Measurements from ENCODE around the gene DNAI2.

DNAI2 gene

GRCh38 chr17:74342224-74342623 is 68.2 kb downstream of the DNAI2 start:
- DNase-seq (ENCODE audit: low spot score) = no peak

DNA sequence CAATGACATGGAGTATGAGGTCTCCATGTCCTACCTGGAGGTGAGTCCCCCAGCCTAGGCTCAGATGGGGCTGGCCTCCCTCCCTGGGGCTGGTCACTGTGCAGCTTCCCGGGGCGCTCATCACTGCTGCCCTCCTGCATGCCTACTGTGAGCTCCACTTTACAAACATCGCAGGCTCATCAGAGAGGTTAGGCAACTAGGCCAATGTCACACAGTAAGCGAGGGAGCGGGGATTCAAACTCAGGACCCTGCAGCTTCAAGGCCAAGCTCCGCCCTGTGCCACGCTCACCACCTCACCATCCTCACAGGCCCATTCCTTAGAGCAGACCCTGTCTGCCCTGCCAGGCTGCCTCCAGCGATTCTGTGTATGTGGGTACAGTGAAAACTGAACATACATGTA is 69.1 kb downstream of the DNAI2 start:
- no peak for DNase-seq (ENCODE audit: low spot score)

GRCh38 chr17:74343526-74344284 is 69.7 kb downstream of the DNAI2 start:
- no peak for DNase-seq (ENCODE audit: low spot score)

GRCh38 chr17:74344658-74345057 is 70.6 kb downstream of the DNAI2 start:
- DNase-seq (ENCODE audit: low spot score) = no peak

- DNase-seq (ENCODE audit: low spot score) = peak; percentile 22
Measured at GRCh38 chr17:74345433-74346241, 71.6 kb downstream of the DNAI2 start.

GRCh38 chr17:74347646-74348045 is 73.6 kb downstream of the DNAI2 start:
- no peak for DNase-seq (ENCODE audit: low spot score)

DNA sequence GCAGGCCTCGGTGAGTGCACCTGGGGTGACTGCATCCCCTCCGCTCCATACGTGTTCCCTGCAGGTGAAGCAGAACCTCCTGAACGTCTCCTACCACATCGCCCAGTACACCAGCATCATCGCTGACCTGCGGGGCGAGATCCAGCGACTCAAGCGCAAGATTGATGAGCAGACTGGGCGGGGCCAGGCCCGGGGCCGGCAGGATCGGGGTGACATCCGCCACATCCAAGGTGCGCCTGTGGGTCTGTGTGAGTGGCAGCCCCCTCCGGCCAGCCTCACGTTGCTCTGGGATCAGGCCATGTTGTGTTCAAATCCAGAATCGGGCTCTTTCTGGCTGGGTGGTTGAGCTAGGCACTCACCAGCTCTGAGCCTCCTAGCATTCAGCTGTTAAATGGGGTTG is 75.1 kb downstream of the DNAI2 start:
- no peak for DNase-seq (ENCODE audit: low spot score)

GRCh38 chr17:74350486-74350885 is 76.5 kb downstream of the DNAI2 start:
- no peak for DNase-seq (ENCODE audit: low spot score)

- DNase-seq (ENCODE audit: low spot score) = no peak
Measured at GRCh38 chr17:74351552-74352210, 77.6 kb downstream of the DNAI2 start.

DNA sequence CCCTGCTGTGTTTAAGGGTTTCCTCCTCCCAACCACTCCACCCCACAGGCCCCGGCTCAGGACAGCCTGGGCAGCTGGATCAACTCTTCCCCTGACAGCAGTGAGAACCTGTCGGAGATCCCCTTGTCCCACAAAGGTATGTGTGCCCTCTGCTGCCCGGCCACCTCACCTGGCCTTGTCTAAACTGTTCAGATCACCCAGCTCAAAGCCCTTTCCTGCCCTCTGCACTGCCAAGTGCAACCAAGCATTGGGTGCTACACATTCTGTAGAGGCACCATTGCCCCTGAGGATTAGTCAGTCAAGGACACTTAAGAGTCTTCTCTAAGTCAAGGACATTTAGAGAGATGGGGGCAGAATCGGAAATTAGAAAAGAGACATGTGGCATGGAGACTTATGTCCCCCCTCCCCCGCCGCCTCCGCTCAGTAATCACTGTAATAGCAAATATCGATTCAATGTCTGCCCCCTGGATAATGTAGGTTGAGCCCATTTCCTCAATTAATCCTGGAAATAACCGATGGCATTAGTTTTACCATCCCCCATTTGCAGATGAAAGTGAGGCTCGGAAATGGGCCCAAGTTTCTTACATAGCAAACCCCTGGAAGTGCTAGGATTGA is 79.5 kb downstream of the DNAI2 start:
- no peak for DNase-seq (ENCODE audit: low spot score)

DNA sequence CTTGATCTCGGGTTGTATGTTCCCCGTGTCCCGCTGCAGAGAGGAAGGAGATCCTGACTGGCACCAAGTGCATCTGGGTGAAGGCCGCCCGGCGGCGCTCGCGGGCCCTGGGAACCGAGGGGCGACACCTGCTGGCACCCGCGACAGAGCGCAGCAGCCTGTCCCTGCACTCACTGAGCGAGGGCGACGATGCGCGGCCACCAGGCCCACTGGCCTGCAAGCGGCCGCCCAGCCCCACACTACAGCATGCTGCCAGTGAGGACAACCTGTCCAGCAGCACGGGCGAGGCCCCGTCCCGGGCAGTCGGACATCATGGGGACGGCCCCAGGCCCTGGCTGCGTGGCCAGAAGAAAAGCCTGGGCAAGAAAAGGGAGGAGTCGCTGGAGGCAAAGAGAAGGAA is 80.1 kb downstream of the DNAI2 start:
- peak; percentile 44 for DNase-seq (ENCODE audit: low spot score)

DNA sequence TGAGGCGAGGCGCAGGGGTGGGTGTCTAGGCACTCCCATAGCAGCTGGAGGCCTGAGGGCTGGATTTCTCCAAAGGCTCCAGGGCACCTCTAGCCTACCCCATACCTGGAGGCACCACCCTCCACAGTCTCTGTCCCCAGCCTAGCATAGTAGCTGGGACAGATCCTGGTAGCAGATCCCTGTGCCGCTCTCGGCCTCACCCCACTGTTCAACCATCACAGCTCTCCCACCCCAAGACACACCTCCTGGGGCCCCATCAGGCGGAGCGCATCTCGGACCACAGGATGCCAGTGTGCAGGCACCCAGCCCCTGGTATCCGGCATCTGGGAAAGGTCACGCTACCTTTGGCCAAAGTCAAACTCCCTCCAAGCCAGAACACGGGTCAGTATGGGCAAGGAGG is 80.5 kb downstream of the DNAI2 start:
- no peak for DNase-seq (ENCODE audit: low spot score)

DNA sequence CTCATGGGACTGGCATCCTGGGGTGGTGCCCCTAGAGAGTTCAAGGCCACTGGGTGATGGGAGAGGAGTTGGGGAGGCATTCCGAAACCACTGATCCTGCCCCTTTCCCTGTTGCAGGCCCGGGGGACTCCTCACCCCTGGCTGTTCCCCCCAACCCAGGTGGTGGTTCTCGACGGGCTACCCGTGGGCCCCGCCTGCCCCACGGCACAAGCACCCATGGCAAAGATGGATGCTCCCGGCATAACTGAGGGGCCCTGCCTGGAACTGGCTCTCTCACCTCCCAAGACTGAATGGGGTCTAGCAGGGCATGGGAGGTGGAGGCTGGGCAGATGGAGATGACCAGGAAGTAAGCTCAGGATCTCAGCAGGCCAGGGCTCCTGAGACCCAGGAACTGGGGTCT is 81.0 kb downstream of the DNAI2 start:
- no peak for DNase-seq (ENCODE audit: low spot score)

DNA sequence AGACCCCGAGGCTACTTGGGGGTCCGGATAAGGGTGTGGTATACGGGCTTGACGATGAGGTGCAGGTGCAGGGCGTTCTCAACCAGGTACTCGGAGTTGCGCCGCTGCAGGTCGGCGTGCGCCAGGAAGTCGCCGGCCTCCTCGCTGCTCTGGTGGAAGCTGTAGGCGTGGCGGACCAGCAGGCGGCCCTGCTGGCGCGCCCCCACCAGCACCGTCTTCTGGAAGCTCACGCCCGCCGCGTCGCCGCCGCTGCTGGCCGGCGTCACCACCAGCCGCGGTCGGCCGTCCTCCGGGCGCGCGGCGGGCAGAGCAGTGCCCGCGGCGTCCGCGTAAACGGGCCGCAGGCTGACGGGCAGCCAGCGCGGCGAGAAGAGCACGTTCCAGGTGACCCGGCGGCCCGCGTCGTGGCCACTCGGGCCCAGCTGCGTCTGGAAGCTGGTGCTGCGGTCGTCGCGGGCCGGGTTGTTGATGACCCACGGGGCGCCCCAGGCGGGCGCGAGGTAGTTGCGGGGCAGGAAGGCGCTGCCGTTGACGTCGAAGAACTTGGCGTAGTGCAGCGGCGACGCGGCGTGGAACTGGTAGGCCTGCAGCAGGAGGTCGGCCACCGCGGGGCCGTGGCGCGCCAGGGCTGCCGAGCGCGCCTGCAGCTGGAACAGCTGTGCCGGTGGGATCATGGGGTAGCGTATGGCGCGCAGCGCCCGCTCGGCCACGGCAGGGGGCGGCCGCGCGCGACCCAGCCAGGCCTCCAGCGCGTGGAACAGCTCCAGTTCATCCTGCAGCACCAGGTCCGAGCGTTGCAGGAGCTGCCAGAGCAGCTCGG is 82.8 kb downstream of the DNAI2 start:
- DNase-seq (ENCODE audit: low spot score) = no peak

DNA sequence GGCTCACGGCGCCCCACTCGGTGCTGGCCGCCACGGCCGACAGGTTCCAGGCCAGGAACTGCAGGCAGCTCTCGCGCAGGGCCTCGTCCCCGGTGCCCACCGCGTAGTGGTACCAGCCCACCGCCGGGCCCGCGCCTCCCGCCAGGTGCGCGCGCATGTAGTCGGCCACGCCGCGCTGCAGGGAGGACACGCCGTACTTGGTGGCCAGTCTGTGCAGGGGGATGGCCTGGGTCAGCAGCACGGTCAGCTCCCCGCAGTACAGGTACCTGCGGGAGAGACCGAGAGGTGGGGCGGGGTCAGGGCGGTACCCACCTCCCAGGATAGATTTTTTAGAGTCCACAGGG is 83.4 kb downstream of the DNAI2 start:
- DNase-seq (ENCODE audit: low spot score) = no peak

DNA sequence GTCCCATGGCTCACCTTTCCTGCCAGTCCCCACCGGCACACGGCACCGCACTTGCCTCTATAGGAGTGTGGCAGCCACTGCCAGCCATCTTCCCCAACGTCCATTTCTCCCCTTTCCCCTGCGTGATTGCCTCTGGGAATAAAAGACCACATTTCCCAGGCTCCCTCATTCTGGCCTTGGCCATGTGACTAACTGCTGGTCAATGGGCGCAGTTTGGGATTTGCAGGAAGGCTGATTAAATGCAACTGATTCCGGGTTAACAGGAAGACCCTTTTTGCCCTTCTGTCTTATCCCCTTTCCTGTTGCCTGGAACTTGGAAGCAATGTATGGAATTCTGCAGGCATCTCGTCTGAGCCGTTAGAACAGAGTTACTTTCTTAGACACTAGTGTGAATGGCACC is 84.7 kb downstream of the DNAI2 start:
- no peak for DNase-seq (ENCODE audit: low spot score)

DNA sequence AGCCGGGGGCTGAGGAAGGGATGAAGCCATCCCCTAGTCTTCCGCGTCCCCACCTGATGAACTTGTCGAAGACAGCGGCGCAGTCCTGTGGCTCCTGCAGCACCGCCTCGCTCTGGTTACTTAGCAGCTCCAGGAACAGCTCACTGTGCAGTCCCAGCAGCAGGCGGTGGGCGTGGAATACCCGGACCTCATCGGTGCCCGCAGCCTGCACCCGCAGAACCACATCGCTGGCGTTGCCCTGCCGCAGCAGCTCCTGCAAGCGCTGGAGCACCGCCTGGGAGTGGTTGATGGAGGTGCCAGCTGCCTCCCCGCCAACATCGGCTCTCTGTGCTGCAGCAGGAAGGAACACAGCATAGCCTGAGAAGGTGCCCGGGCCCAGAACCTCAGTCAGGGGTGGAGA is 85.9 kb downstream of the DNAI2 start:
- no peak for DNase-seq (ENCODE audit: low spot score)

DNA sequence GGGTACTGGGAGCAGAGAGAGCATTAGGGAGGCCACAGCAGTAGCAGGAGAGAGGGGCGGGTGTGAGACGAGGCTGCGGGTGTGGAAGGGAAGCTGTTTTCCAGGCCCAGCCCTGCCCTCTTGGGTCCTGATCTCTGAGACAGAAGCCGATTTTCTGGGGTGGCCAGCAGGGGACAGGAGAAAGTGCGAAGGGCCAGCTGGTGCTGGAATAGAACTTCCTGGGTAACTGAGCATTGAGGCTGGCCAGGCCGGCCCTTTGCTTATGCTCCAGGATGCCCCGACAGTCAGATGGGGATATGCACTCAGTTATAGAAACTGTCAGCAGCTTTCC is 86.8 kb downstream of the DNAI2 start:
- DNase-seq (ENCODE audit: low spot score) = no peak

DNA sequence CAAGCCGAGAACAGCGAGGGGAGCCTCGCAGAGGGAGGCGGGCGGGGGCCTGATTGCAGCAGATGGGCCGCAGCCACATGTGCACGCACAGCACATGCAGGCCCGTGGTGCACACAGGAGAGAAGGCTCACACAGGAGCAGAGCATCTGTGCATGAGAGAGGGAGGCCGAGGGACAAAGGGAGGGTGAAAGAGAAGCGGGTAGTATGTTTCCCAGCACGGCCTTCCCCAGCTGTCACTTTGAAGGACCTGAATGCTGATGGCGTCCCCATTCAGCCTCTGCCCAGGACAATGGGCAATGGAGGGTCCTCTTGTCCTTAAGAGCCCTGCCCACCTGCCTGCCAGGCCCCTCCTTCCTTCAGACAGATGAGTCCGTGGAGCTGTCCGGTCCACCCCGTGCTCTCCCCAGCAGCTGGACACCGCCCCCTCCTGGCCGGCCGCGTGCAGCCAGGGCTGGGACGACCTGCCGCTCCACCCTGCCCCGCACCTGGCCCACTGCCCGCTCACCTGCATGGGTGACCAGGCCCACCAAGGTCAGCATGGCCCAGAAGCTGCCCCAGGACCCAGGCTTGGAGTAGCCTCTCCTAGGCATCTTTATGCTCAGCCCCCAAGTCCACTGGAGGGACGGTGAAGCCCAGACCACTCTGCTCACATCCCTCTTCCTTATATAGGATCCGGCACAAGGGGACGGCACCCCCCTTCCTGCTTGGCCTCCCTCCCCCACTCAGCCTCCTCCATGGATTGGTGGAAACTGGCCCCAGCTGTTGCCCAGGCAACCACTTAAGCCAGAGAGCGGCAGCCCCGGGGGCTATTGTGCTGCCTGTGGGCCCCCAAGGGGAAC is 87.4 kb downstream of the DNAI2 start, which contains the start of gene BTBD17:
BTBD17 (minus strand) TSS at position 639 of the 839 bp plus-strand sequence; CDS start at position 590, 49 bp downstream.
- DNase-seq (ENCODE audit: low spot score) = peak; percentile 46

- no peak for DNase-seq (ENCODE audit: low spot score)
Measured at GRCh38 chr17:74362069-74362405, 88.0 kb downstream of the DNAI2 start.

Measured in kidney tubule cell (primary cell).